Measurements from ENCODE around the gene ENPP3.

Gene ENPP3

GRCh38 chr6:131765081-131765803, 128.1 kb downstream of the ENPP3 start:
- DNase-seq (ENCODE audit: low read depth in 2 of 2) = no peak

- no peak for DNase-seq (ENCODE audit: low read depth in 2 of 2)
These were observed 128.7 kb downstream of the ENPP3 start for GRCh38 chr6:131765804-131766135.

GRCh38 chr6:131766631-131767030, 129.5 kb downstream of the ENPP3 start:
- no peak for DNase-seq (ENCODE audit: low read depth in 2 of 2)

GRCh38 chr6:131768964-131769363, 131.9 kb downstream of the ENPP3 start:
- DNase-seq (ENCODE audit: low read depth in 2 of 2) = no peak

- no peak for DNase-seq (ENCODE audit: low read depth in 2 of 2)
These were observed 132.5 kb downstream of the ENPP3 start for GRCh38 chr6:131769385-131770141.

GRCh38 chr6:131770776-131771175, 133.7 kb downstream of the ENPP3 start:
- no peak for DNase-seq (ENCODE audit: low read depth in 2 of 2)

GRCh38 chr6:131773284-131773950, 136.3 kb downstream of the ENPP3 start:
- DNase-seq (ENCODE audit: low read depth in 2 of 2) = no peak

GRCh38 chr6:131775886-131776285, 138.8 kb downstream of the ENPP3 start:
- no peak for DNase-seq (ENCODE audit: low read depth in 2 of 2)

- DNase-seq (ENCODE audit: low read depth in 2 of 2) = no peak
These were observed 139.9 kb downstream of the ENPP3 start for GRCh38 chr6:131776985-131777384.

- no peak for DNase-seq (ENCODE audit: low read depth in 2 of 2)
These were observed 141.1 kb downstream of the ENPP3 start for GRCh38 chr6:131778169-131778568.

- no peak for DNase-seq (ENCODE audit: low read depth in 2 of 2)
These were observed 142.2 kb downstream of the ENPP3 start for GRCh38 chr6:131779304-131779703.

GRCh38 chr6:131780600-131780999, 143.5 kb downstream of the ENPP3 start:
- no peak for DNase-seq (ENCODE audit: low read depth in 2 of 2)

- DNase-seq (ENCODE audit: low read depth in 2 of 2) = no peak
These were observed 144.6 kb downstream of the ENPP3 start for GRCh38 chr6:131781687-131782086.

GRCh38 chr6:131782764-131783163, 145.7 kb downstream of the ENPP3 start:
- no peak for DNase-seq (ENCODE audit: low read depth in 2 of 2)

GRCh38 chr6:131784561-131784960, 147.5 kb downstream of the ENPP3 start:
- DNase-seq (ENCODE audit: low read depth in 2 of 2) = no peak

GRCh38 chr6:131787079-131787478, 150.0 kb downstream of the ENPP3 start:
- DNase-seq (ENCODE audit: low read depth in 2 of 2) = no peak

- no peak for DNase-seq (ENCODE audit: low read depth in 2 of 2)
These were observed 150.9 kb downstream of the ENPP3 start for GRCh38 chr6:131787766-131788712.

- no peak for DNase-seq (ENCODE audit: low read depth in 2 of 2)
These were observed 152.1 kb downstream of the ENPP3 start for GRCh38 chr6:131789219-131789618.

- DNase-seq (ENCODE audit: low read depth in 2 of 2) = no peak
These were observed 154.4 kb downstream of the ENPP3 start for GRCh38 chr6:131791476-131791875.

GRCh38 chr6:131792091-131792496, 155.0 kb downstream of the ENPP3 start:
- no peak for DNase-seq (ENCODE audit: low read depth in 2 of 2)

- DNase-seq (ENCODE audit: low read depth in 2 of 2) = no peak
These were observed 158.3 kb downstream of the ENPP3 start for GRCh38 chr6:131795366-131795765.

Measured in activated CD4-positive, alpha-beta T cell treated with anti-CD3 and anti-CD28 coated beads for 24 hours (primary cell).